ENCODE measurements around the gene CHRNE.
"Not testable (repeated sequence)": the region's sequence is repeated elsewhere in the genome, so short reads cannot be mapped to it uniquely, and the experiment has no call there.

Gene CHRNE

GRCh38 chr17:4934173-4934979, 31.5 kb upstream of the CHRNE start:
- H3K4me3 ChIP-seq (ENCODE audit: low read length), result no peak overlapping the region
- peak; percentile 51 for TF ChIP-seq CTCF (conservative IDR thresholded peaks at IDR 0.05; ENCODE audit: low read depth, low read length)
- DNase-seq (ENCODE audit: low read depth), result no peak

- H3K4me3 ChIP-seq (ENCODE audit: low read length), result no peak overlapping the region
- DNase-seq (ENCODE audit: low read depth), result no peak
- TF ChIP-seq CTCF (conservative IDR thresholded peaks at IDR 0.05; ENCODE audit: low read depth, low read length), result no peak
Observed at GRCh38 chr17:4933646-4934045, 30.7 kb upstream of the CHRNE start.

GRCh38 chr17:4932756-4933155, 29.9 kb upstream of the CHRNE start:
- no peak for DNase-seq (ENCODE audit: low read depth)
- TF ChIP-seq CTCF (conservative IDR thresholded peaks at IDR 0.05; ENCODE audit: low read depth, low read length), result no peak
- no peak overlapping the region for H3K4me3 ChIP-seq (ENCODE audit: low read length)

- no peak for DNase-seq (ENCODE audit: low read depth)
- TF ChIP-seq CTCF (conservative IDR thresholded peaks at IDR 0.05; ENCODE audit: low read depth, low read length), result no peak
- H3K4me3 ChIP-seq (ENCODE audit: low read length), result no peak within 1 kb of the TSS
Observed at GRCh38 chr17:4931963-4932362, 29.1 kb upstream of the CHRNE start, which contains the start of gene GP1BA. TSS of gene GP1BA (plus strand) at chr17:4932277. CDS start at chr17:4932605, 328 bp downstream.

- H3K4me3 ChIP-seq (ENCODE audit: low read length), result no peak overlapping the region
- no peak for TF ChIP-seq CTCF (conservative IDR thresholded peaks at IDR 0.05; ENCODE audit: low read depth, low read length)
- DNase-seq (ENCODE audit: low read depth), result no peak
Observed at GRCh38 chr17:4928881-4929280, 26.0 kb upstream of the CHRNE start.

GRCh38 chr17:4926577-4927335, 23.9 kb upstream of the CHRNE start:
- H3K4me3 ChIP-seq (ENCODE audit: low read length); DNase-seq (ENCODE audit: low read depth): not testable (repeated sequence)

- TF ChIP-seq CTCF (conservative IDR thresholded peaks at IDR 0.05; ENCODE audit: low read depth, low read length), result no peak
- DNase-seq (ENCODE audit: low read depth), result no peak
- no peak overlapping the region for H3K4me3 ChIP-seq (ENCODE audit: low read length)
Observed at GRCh38 chr17:4921320-4921719, 18.4 kb upstream of the CHRNE start.
